Left hindlimb (tissue), 1 donor: ENCODE results near the gene ZNF32.

Experiments used
- DNase-seq: peaks from one replicate; pipeline ENCODE4 v3.0.0-alpha.2; 2018

ZNF32 gene

GRCh38 chr10:43648398-43649184 is at the start of gene ZNF32:
Gene ZNF32 (minus strand): TSS chr10:43648881. CDS start chr10:43646133, 2,748 bp downstream.
- peak; percentile 88 for DNase-seq

- DNase-seq: no peak
These were observed 49.5 kb upstream of the ZNF32 start for GRCh38 chr10:43698156-43698555.

GRCh38 chr10:43696909-43697483 is 48.3 kb upstream of the ZNF32 start:
- DNase-seq: no peak

- DNase-seq: no peak
These were observed 47.0 kb upstream of the ZNF32 start for GRCh38 chr10:43695730-43696129.

- no peak for DNase-seq
These were observed 46.6 kb upstream of the ZNF32 start for GRCh38 chr10:43695321-43695720.

GRCh38 chr10:43694526-43694925 is 45.8 kb upstream of the ZNF32 start:
- DNase-seq: no peak

- DNase-seq: no peak
These were observed 44.9 kb upstream of the ZNF32 start for GRCh38 chr10:43693602-43694001.

GRCh38 chr10:43692051-43692825 is 43.6 kb upstream of the ZNF32 start:
- no peak for DNase-seq

GRCh38 chr10:43691485-43691884 is 42.8 kb upstream of the ZNF32 start:
- DNase-seq: no peak

GRCh38 chr10:43689955-43690771 is 41.5 kb upstream of the ZNF32 start:
- DNase-seq: peak; percentile 92

- DNase-seq: no peak
These were observed 40.9 kb upstream of the ZNF32 start for GRCh38 chr10:43689618-43689954.

- DNase-seq: no peak
These were observed 40.4 kb upstream of the ZNF32 start for GRCh38 chr10:43689007-43689491.

- DNase-seq: no peak
These were observed 39.7 kb upstream of the ZNF32 start for GRCh38 chr10:43688348-43688892.

- no peak for DNase-seq
These were observed 38.7 kb upstream of the ZNF32 start for GRCh38 chr10:43687373-43687772.

GRCh38 chr10:43686414-43686813 is 37.7 kb upstream of the ZNF32 start:
- DNase-seq: no peak

GRCh38 chr10:43685744-43686143 is 37.1 kb upstream of the ZNF32 start:
- no peak for DNase-seq

GRCh38 chr10:43684292-43684559 is 35.5 kb upstream of the ZNF32 start:
- DNase-seq: no peak

GRCh38 chr10:43683451-43684291 is 35.0 kb upstream of the ZNF32 start:
- no peak for DNase-seq

GRCh38 chr10:43682956-43683355 is 34.3 kb upstream of the ZNF32 start:
- DNase-seq: no peak

GRCh38 chr10:43681721-43682120 is 33.0 kb upstream of the ZNF32 start:
- DNase-seq: no peak

- no peak for DNase-seq
These were observed 32.5 kb upstream of the ZNF32 start for GRCh38 chr10:43681220-43681619.

GRCh38 chr10:43680035-43680434 is 31.4 kb upstream of the ZNF32 start:
- no peak for DNase-seq
